A673 (cell line): ENCODE measurements around the gene RXFP4. TPM values are rescaled to one million over a fixed set of nuclear protein-coding genes. Genes with fewer than 3 reads are reported as not detected.
"Not testable (repeated sequence)": the region's sequence is repeated elsewhere in the genome, so short reads cannot be mapped to it uniquely, and the experiment has no call there.

Experiments
- BruUV-seq: library from RNA; stranded (reverse); fragments of 400-500 nt; replicated peaks from 2 replicates; lab custom pipeline; 2021; lab: Mats Ljungman, UMichigan
- CTCF ChIA-PET: fragments of 300-600 bp; sonication (Branson Sonifier 250); formaldehyde crosslinking; loops from one replicate; lab custom pipeline; 2022; ENCODE audit warnings: antibody characterized with exemption; lab: Charles Lee
- POLR2A ChIA-PET: fragments of 300-600 bp; sonication (Branson Sonifier 250); formaldehyde crosslinking; loops from one replicate; lab custom pipeline; 2022; ENCODE audit warnings: antibody characterized with exemption; ENCODE audit not compliant: low non-redundant PET; lab: Charles Lee
- DNase-seq: peaks from one replicate; pipeline ENCODE4 v3.0.0-alpha.2; 2015; ENCODE audit warnings: low spot score
- H3K27ac ChIP-seq: fragments of 200-600 bp; sonication (generic); 2 replicates; pipeline ENCODE4 v1.5.1; 2016; ENCODE audit warnings: mixed run types, low read depth, mild to moderate bottlenecking, mixed read lengths, antibody characterized with exemption, low read length; ENCODE audit not compliant: poor library complexity, severe bottlenecking
- H3K27me3 ChIP-seq: fragments of 200-600 bp; sonication (generic); replicated peaks from 2 replicates; pipeline ENCODE4 v1.6.1; 2017; ENCODE audit warnings: mixed run types, low read depth, mild to moderate bottlenecking, mixed read lengths, antibody characterized with exemption, low read length; ENCODE audit not compliant: insufficient read depth, poor library complexity
- H3K36me3 ChIP-seq: fragments of 200-600 bp; sonication (generic); 2 replicates; pipeline ENCODE4 v1.6.1; 2016; ENCODE audit warnings: mixed run types, mild to moderate bottlenecking, mixed read lengths, antibody characterized with exemption, low read length; ENCODE audit not compliant: insufficient read depth, poor library complexity, severe bottlenecking
- H3K4me1 ChIP-seq: fragments of 200-600 bp; sonication (generic); 2 replicates; pipeline ENCODE4 v1.6.1; 2017; ENCODE audit warnings: mixed run types, mild to moderate bottlenecking, mixed read lengths, antibody characterized with exemption, low read length; ENCODE audit not compliant: insufficient read depth, poor library complexity, severe bottlenecking
- H3K4me3 ChIP-seq: fragments of 200-600 bp; sonication (generic); 2 replicates; pipeline ENCODE4 v1.5.1; 2016; ENCODE audit warnings: low read depth, mixed run types, mild to moderate bottlenecking, mixed read lengths, low read length; ENCODE audit not compliant: poor library complexity, severe bottlenecking
- H3K9me3 ChIP-seq: fragments of 200-600 bp; sonication (generic); 2 replicates; pipeline ENCODE4 v1.6.1; 2016; ENCODE audit warnings: mixed run types, low read depth, mild to moderate bottlenecking, mixed read lengths, antibody characterized with exemption, low read length; ENCODE audit not compliant: poor library complexity, severe bottlenecking
- CTCF ChIP-seq: fragments of 300-800, 200-600 bp; sonication (generic); conservative IDR thresholded peaks from 2 replicates; pipeline ENCODE4 v1.5.1; 2017; ENCODE audit warnings: low read depth, mild to moderate bottlenecking, antibody characterized with exemption, low read length, moderate library complexity, mixed read lengths
- EZH2 ChIP-seq: fragments of 200-600 bp; sonication (generic); IDR thresholded peaks from 2 replicates; pipeline ENCODE4 v1.6.1; 2017; ENCODE audit warnings: borderline replicate concordance, low read depth, mild to moderate bottlenecking, mixed read lengths, antibody characterized with exemption, low read length; ENCODE audit not compliant: poor library complexity, severe bottlenecking
- intact Hi-C: fragments of 100-400 bp; cut with micrococcal nuclease; formaldehyde crosslinking; loops from one replicate; pipeline ENCODE4 v1.10.0; 2022; ENCODE audit not compliant: unreplicated experiment
- total RNA-seq: library from RNA; stranded (reverse); gene quantifications from 2 replicates; pipeline ENCODE4 v1.2.3, GENCODE V29; 2021

RXFP4 gene
- total RNA-seq, 1 experiment from 2014 or later: not detected

- intact Hi-C loops, H3K4me3 ChIP-seq, CTCF ChIA-PET, BruUV-seq, POLR2A ChIA-PET, H3K9me3 ChIP-seq, H3K27me3 ChIP-seq, H3K27ac ChIP-seq, DNase-seq: not testable (repeated sequence)
- Histone ChIP-seq H3K36me3 (peaks cover 36% of the 10 kb centered on the region), H3K4me1 (peaks cover 18% of the 10 kb centered on the region)
These were observed 45.0 kb upstream of the RXFP4 start for GRCh38 chr1:155896476-155896875.

GRCh38 chr1:155897746-155898145 is 43.7 kb upstream of the RXFP4 start:
- ChIA-PET POLR2A (no interaction called here), CTCF (interaction anchor here (0.5 kb wide), 1 partner anchor 130 kb away, joined by 3 read pairs; no protein-coding TSS in a partner anchor)
- Histone ChIP-seq H3K4me1 (peaks cover 18% of the 10 kb centered on the region), H3K36me3 (peaks cover 39% of the 10 kb centered on the region), H3K4me3 (no peak overlapping the region), H3K27ac (no peak overlapping the region), H3K9me3 (no peaks in the 10 kb centered on the region), H3K27me3 (no peaks in the 10 kb centered on the region)
- BruUV-seq: no TSS peak
- peak; percentile 12 for DNase-seq
- TF ChIP-seq CTCF: no peak
- no peak for TF ChIP-seq EZH2
- intact Hi-C loops: no loop called here

- peaks cover 47% of the 10 kb centered on the region for H3K36me3 ChIP-seq
- intact Hi-C loops: no loop called here
- H3K27ac ChIP-seq: peak overlapping the region; percentile 53
- H3K27me3 ChIP-seq: no peaks in the 10 kb centered on the region
- POLR2A ChIA-PET: no interaction called here
- TF ChIP-seq EZH2 (no peak), CTCF (no peak)
- CTCF ChIA-PET: no interaction called here
- BruUV-seq: no TSS peak
- no peak overlapping the region for H3K4me3 ChIP-seq
- peaks cover 7% of the 10 kb centered on the region for H3K4me1 ChIP-seq
- no peak for DNase-seq
- no peaks in the 10 kb centered on the region for H3K9me3 ChIP-seq
These were observed 42.5 kb upstream of the RXFP4 start for GRCh38 chr1:155898888-155899287.

GRCh38 chr1:155899683-155900082 is 41.8 kb upstream of the RXFP4 start:
- no peak for DNase-seq
- no peaks in the 10 kb centered on the region for H3K9me3 ChIP-seq
- no peak overlapping the region for H3K4me3 ChIP-seq
- ChIA-PET POLR2A (no interaction called here), CTCF (no interaction called here)
- BruUV-seq: no TSS peak
- H3K27me3 ChIP-seq: no peaks in the 10 kb centered on the region
- TF ChIP-seq EZH2: no peak
- TF ChIP-seq CTCF: no peak
- H3K27ac ChIP-seq: no peak overlapping the region
- peaks cover 55% of the 10 kb centered on the region for H3K36me3 ChIP-seq
- intact Hi-C loops: no loop called here
- H3K4me1 ChIP-seq: peaks cover 4% of the 10 kb centered on the region
